ENCODE data around the gene APCDD1L.

DNA sequence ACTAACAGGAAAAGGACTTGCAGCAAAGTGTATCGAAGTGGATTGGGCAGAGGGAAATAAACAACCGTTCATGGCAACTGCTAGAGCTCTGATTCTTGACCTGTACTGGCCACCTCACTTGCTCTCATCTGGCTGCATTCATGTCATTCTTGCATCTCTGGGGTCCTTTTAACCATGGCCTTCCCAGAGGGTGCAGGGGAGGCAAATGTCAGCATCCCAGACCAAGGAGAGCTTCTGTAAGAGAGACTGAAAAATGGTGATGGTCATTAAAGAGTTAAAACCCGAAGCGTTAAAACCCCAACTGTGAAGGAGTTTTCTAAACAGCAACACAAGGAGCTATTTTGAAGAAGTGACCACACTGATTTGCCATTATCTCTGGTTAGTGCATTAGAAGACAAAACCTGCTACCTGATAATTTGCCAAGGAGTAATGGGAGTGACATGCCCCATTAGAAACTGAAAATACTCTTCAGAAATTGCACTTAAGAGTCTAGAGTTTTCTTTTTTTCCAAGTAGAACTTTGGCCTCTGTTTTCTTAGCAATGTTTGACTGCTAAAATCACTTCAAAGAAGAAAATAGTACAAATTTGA, 62.4 kb downstream of the APCDD1L start:
- TF ChIP-seq, protein P1, sequence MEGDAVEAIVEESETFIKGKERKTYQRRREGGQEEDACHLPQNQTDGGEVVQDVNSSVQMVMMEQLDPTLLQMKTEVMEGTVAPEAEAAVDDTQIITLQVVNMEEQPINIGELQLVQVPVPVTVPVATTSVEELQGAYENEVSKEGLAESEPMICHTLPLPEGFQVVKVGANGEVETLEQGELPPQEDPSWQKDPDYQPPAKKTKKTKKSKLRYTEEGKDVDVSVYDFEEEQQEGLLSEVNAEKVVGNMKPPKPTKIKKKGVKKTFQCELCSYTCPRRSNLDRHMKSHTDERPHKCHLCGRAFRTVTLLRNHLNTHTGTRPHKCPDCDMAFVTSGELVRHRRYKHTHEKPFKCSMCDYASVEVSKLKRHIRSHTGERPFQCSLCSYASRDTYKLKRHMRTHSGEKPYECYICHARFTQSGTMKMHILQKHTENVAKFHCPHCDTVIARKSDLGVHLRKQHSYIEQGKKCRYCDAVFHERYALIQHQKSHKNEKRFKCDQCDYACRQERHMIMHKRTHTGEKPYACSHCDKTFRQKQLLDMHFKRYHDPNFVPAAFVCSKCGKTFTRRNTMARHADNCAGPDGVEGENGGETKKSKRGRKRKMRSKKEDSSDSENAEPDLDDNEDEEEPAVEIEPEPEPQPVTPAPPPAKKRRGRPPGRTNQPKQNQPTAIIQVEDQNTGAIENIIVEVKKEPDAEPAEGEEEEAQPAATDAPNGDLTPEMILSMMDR (conservative IDR thresholded peaks at IDR 0.05; ENCODE audit: low read length): no peak
- no peak for TF ChIP-seq EZH2phosphoT487 (IDR thresholded peaks at IDR 0.05; ENCODE audit: borderline replicate concordance)

Data from Loucy (cell line).